IMR-90 (cell line): Measurements from ENCODE around the gene ANKMY1. TPM values are rescaled to one million over a fixed set of nuclear protein-coding genes. Genes with fewer than 3 reads are reported as not detected.

ENCODE experiments used
- ATAC-seq: fragments of 200-7000 bp; cut with Tn5 transposase; 2 replicates; pipeline ENCODE4 v1.9.1; 2020; ENCODE audit warnings: low read depth, mild to moderate bottlenecking, moderate library complexity
- BruUV-seq: library from RNA; stranded (reverse); fragments of 400-500 nt; replicated peaks from 2 replicates; lab custom pipeline; 2021; lab: Mats Ljungman, UMichigan
- CTCF ChIA-PET: fragments of 300-600 bp; formaldehyde crosslinking; extraction: SDS; loops from one replicate; lab custom pipeline; 2021; ENCODE audit warnings: antibody characterized with exemption; lab: Yijun Ruan, JAX
- POLR2A ChIA-PET: fragments of 300-600 bp; sonication (Branson Sonifier 250); formaldehyde crosslinking; loops from one replicate; lab custom pipeline; 2022; ENCODE audit warnings: antibody characterized with exemption; ENCODE audit not compliant: unreplicated experiment; lab: Charles Lee
- DNase-seq: peaks from one replicate; pipeline ENCODE4 v3.0.0; 2013
- H2AFZ ChIP-seq: replicated peaks from 2 replicates; pipeline ENCODE3; 2013; ENCODE audit warnings: low read length, mild to moderate bottlenecking; ENCODE audit not compliant: poor library complexity
- H2AK5ac ChIP-seq: 2 replicates; pipeline ENCODE4 v1.6.1; 2013; ENCODE audit warnings: low read depth, low read length, inconsistent platforms
- H2AK9ac ChIP-seq: replicated peaks from 2 replicates; pipeline ENCODE3; 2013; ENCODE audit warnings: mild to moderate bottlenecking, low read depth, low read length, moderate library complexity; ENCODE audit not compliant: poor library complexity
- H2BK120ac ChIP-seq: 2 replicates; pipeline ENCODE4 v1.6.1; 2013; ENCODE audit warnings: low read depth, low read length, inconsistent platforms
- H2BK15ac ChIP-seq: 3 replicates; pipeline ENCODE4 v1.6.1; 2013; ENCODE audit warnings: low read depth, low read length, inconsistent platforms
- H2BK20ac ChIP-seq: 2 replicates; pipeline ENCODE4 v1.6.1; 2013; ENCODE audit warnings: low read depth, mild to moderate bottlenecking, inconsistent platforms, low read length, moderate library complexity
- H2BK5ac ChIP-seq: 2 replicates; pipeline ENCODE4 v1.6.1; 2013; ENCODE audit warnings: mild to moderate bottlenecking, low read depth, low read length, inconsistent platforms; ENCODE audit not compliant: poor library complexity, severe bottlenecking
- H3K14ac ChIP-seq: replicated peaks from 2 replicates; pipeline ENCODE4 v1.6.1; 2013; ENCODE audit warnings: low read depth, low read length, inconsistent platforms
- H3K18ac ChIP-seq: 2 replicates; pipeline ENCODE4 v1.6.1; 2013; ENCODE audit warnings: low read depth, low read length, control low read depth
- H3K23ac ChIP-seq: 2 replicates; pipeline ENCODE4 v1.6.1; 2013; ENCODE audit warnings: low read depth, low read length, inconsistent platforms
- H3K27ac ChIP-seq: 2 replicates; pipeline ENCODE4 v1.5.1; 2013; ENCODE audit warnings: mild to moderate bottlenecking, control low read depth, low read length; ENCODE audit not compliant: insufficient read depth
- H3K27me3 ChIP-seq: 2 replicates; pipeline ENCODE4 v1.6.1; 2013; ENCODE audit warnings: low read length; ENCODE audit not compliant: control insufficient read depth, insufficient read depth
- H3K36me3 ChIP-seq: 2 replicates; pipeline ENCODE4 v1.6.1; 2013; ENCODE audit warnings: low read length, mixed read lengths; ENCODE audit not compliant: control insufficient read depth, insufficient read depth
- H3K4ac ChIP-seq: 2 replicates; pipeline ENCODE4 v1.6.1; 2013; ENCODE audit warnings: low read depth, low read length, inconsistent platforms
- H3K4me1 ChIP-seq: 2 replicates; pipeline ENCODE4 v1.6.1; 2013; ENCODE audit warnings: low read length, mixed read lengths; ENCODE audit not compliant: control insufficient read depth, insufficient read depth
- H3K4me2 ChIP-seq: 2 replicates; pipeline ENCODE4 v1.6.1; 2013; ENCODE audit warnings: low read depth, mild to moderate bottlenecking, control low read depth, low read length, moderate library complexity
- H3K4me3 ChIP-seq: 2 replicates; pipeline ENCODE4 v1.5.1; 2013; ENCODE audit warnings: low read depth, mild to moderate bottlenecking, control low read depth, low read length, moderate library complexity; ENCODE audit not compliant: insufficient read depth
- H3K56ac ChIP-seq: 2 replicates; pipeline ENCODE4 v1.6.1; 2013; ENCODE audit warnings: low read length, inconsistent platforms; ENCODE audit not compliant: insufficient read depth; ENCODE audit errors: extremely low read depth
- H3K79me1 ChIP-seq, 2 experiments: 2 replicates each; pipeline ENCODE4 v1.6.1; 2013; ENCODE audit warnings: low read length in 2 of 2, inconsistent platforms in 1 of 2, low read depth in 1 of 2
- H3K9ac ChIP-seq: 2 replicates; pipeline ENCODE4 v1.6.1; 2013; ENCODE audit warnings: low read depth, low read length, control low read depth
- H3K9me1 ChIP-seq: 2 replicates; pipeline ENCODE4 v1.6.1; 2013; ENCODE audit warnings: low read length, inconsistent platforms; ENCODE audit not compliant: insufficient read depth
- H3K9me3 ChIP-seq: 2 replicates; pipeline ENCODE4 v1.6.1; 2013; ENCODE audit warnings: low read length; ENCODE audit not compliant: control insufficient read depth, insufficient read depth
- H4K20me1 ChIP-seq: 2 replicates; pipeline ENCODE4 v1.6.1; 2013; ENCODE audit warnings: low read length, inconsistent platforms; ENCODE audit not compliant: insufficient read depth
- H4K5ac ChIP-seq: 2 replicates; pipeline ENCODE4 v1.6.1; 2013; ENCODE audit warnings: mild to moderate bottlenecking, low read depth, low read length, control low read depth
- H4K8ac ChIP-seq, 2 experiments: 2 replicates each; pipeline ENCODE4 v1.6.1; 2013; ENCODE audit warnings: low read depth in 2 of 2, low read length in 2 of 2, control low read depth in 1 of 2, inconsistent platforms in 1 of 2
- H4K91ac ChIP-seq: 2 replicates; pipeline ENCODE4 v1.6.1; 2013; ENCODE audit warnings: low read depth, low read length, inconsistent platforms; ENCODE audit not compliant: insufficient read depth
- CEBPB ChIP-seq: IDR thresholded peaks from 2 replicates; pipeline ENCODE4 v1.6.1; 2012; ENCODE audit warnings: low read depth, low read length, improper control_type of control experiment
- FOS ChIP-seq: fragments of 150-350 bp; IDR thresholded peaks from 2 replicates; pipeline ENCODE4 v1.6.1; 2016; ENCODE audit warnings: low read depth, low read length
- MXI1 ChIP-seq: IDR thresholded peaks from 2 replicates; pipeline ENCODE4 v1.6.1; 2012; ENCODE audit warnings: low read depth, mild to moderate bottlenecking, low read length, moderate library complexity, borderline replicate concordance
- NFE2L2 ChIP-seq: fragments of 150-350 bp; IDR thresholded peaks from 2 replicates; pipeline ENCODE4 v1.6.1; 2016; ENCODE audit warnings: low read depth, mild to moderate bottlenecking, low read length
- POLR2A ChIP-seq: IDR thresholded peaks from 2 replicates; pipeline ENCODE4 v1.6.1; 2012; ENCODE audit warnings: mild to moderate bottlenecking, low read depth, low read length
- WGBS, 2 experiments: methylation state at CpG; one replicate each; pipeline versions ENCODE4 v1.1.5 to v1.1.7; 2013; ENCODE audit warnings: missing lambda C conversion rate in 2 of 2; ENCODE audit not compliant: insufficient read length in 1 of 2; ENCODE audit errors: extremely low coverage in 2 of 2; 5-methylcytosine and 5-hydroxymethylcytosine counted together
- dilution Hi-C: fragments of 300-500 bp; cut with HindIII; formaldehyde crosslinking; loops from one replicate; pipeline ENCODE4 v1.14.3; 2018; ENCODE audit warnings: low sequenced_read_pairs; ENCODE audit not compliant: unreplicated experiment
- in situ Hi-C: fragments of 300-500 bp; cut with MboI; formaldehyde crosslinking; loops from 3 replicates; pipeline ENCODE4 v1.14.3; 2019; ENCODE audit warnings: low sequenced_read_pairs, inconsistent platforms, mixed read lengths
- intact Hi-C: fragments of 100-400 bp; cut with micrococcal nuclease; formaldehyde crosslinking; loops from 2 replicates; pipeline ENCODE4 v1.10.0; 2022
- polyA plus RNA-seq, 3 experiments: library from polyadenylated mRNA; depleted of rRNA; stranded (reverse); fragments of >200 nt; gene quantifications; 2 replicates each; pipeline ENCODE4 v1.2.3, GENCODE V29; 2012; ENCODE audit warnings: low replicate concordance in 1 of 3
- total RNA-seq: library from RNA; depleted of rRNA; stranded (reverse); fragments of >200 nt; gene quantifications from 2 replicates; pipeline ENCODE4 v1.2.3, GENCODE V29; 2012
- TF ChIP-seq, protein P1 (sequence below): conservative IDR thresholded peaks from 2 replicates; pipeline ENCODE4 v1.5.1; 2012; ENCODE audit warnings: mild to moderate bottlenecking, low read depth, low read length, improper control_type of control experiment

ANKMY1 gene
- total and polyA plus RNA-seq, 2 of the 4 experiments (the other 2 are of a cell fraction) = 2.9 to 5.5 TPM

DNA sequence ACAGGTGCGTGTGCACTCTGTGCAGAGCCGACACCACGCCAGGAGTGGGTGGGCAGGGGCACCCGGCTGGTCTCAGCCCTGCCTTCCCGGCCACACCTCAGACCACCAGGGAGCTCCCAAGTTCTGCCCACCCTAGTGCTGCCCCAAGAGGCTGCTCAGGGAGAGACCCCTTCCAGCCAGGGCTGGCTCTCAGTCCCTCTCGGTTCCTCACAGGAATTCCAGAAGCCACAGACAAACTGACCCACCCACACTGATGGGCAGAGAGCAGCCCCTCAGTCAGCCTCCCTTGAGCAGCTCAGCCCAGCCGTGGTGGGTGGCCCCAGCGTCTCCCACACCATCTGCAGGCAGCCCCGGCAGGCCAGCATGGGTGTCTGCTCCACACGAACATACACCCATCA is 88.5 kb downstream of the ANKMY1 start:
- Histone ChIP-seq H3K56ac (no peak overlapping the region), H3K4me2 (no peak overlapping the region), H2BK20ac (no peak overlapping the region), H2AFZ (no peak overlapping the region), H3K4me1 (no peaks in the 10 kb centered on the region), H3K4me3 (no peak overlapping the region), H2BK120ac (no peak overlapping the region), H3K27ac (no peak overlapping the region), H4K91ac (no peak overlapping the region), H3K18ac (no peak overlapping the region), H2BK15ac (no peak overlapping the region), H3K4ac (no peak overlapping the region), H3K79me1 (0 out of 4 replicates have a peak, but pooled peaks cover 0 to 3% of the 10 kb centered on the region in 2 experiments), H3K9me3 (peaks cover 5% of the 10 kb centered on the region; the same call in 1 of the 2 replicates), H2AK5ac (no peak overlapping the region), H3K23ac (no peak overlapping the region), H3K9me1 (peaks cover 7% of the 10 kb centered on the region), H3K27me3 (no peaks in the 10 kb centered on the region), H4K5ac (no peak overlapping the region), H4K8ac (no peak overlapping the region), H3K14ac (no peak overlapping the region), H4K20me1 (peaks cover 18% of the 10 kb centered on the region; the same call in 1 of the 2 replicates), H2BK5ac (no peak overlapping the region), H2AK9ac (peak overlapping the region; percentile 7), H3K9ac (no peak overlapping the region), H3K36me3 (peaks cover 21% of the 10 kb centered on the region; the same call in 1 of the 2 replicates)
- in situ Hi-C loops (no loop called here), intact Hi-C loops (no loop called here), dilution Hi-C loops (no loop called here)
- WGBS, 2 experiments = 43% methylated on average over 4 of the region's 10 CpGs; no CpG with 5 or more reads in 1 of the 2 experiments
- BruUV-seq = no TSS peak
- DNase-seq (no peak), ATAC-seq (peak; percentile 16)
- ChIA-PET POLR2A (no interaction called here), CTCF (no interaction called here)
- no peak for TF ChIP-seq FOS
- no peak for TF ChIP-seq CEBPB
- TF ChIP-seq, protein P1, sequence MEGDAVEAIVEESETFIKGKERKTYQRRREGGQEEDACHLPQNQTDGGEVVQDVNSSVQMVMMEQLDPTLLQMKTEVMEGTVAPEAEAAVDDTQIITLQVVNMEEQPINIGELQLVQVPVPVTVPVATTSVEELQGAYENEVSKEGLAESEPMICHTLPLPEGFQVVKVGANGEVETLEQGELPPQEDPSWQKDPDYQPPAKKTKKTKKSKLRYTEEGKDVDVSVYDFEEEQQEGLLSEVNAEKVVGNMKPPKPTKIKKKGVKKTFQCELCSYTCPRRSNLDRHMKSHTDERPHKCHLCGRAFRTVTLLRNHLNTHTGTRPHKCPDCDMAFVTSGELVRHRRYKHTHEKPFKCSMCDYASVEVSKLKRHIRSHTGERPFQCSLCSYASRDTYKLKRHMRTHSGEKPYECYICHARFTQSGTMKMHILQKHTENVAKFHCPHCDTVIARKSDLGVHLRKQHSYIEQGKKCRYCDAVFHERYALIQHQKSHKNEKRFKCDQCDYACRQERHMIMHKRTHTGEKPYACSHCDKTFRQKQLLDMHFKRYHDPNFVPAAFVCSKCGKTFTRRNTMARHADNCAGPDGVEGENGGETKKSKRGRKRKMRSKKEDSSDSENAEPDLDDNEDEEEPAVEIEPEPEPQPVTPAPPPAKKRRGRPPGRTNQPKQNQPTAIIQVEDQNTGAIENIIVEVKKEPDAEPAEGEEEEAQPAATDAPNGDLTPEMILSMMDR = 0 out of 2 replicates have a peak, but pooled peaks have one; percentile 4
- TF ChIP-seq NFE2L2 = no peak
- no peak for TF ChIP-seq MXI1
- no peak for TF ChIP-seq POLR2A
